Measurements from ENCODE around the gene EEF1A1.

GRCh38 chr6:73476723-73477122, 44.1 kb downstream of the EEF1A1 start:
- no peak for TF ChIP-seq SIN3A (IDR thresholded peaks at IDR 0.05; ENCODE audit: borderline replicate concordance, insufficient read depth, low read length)
- no peak for TF ChIP-seq TAF1 (IDR thresholded peaks at IDR 0.05; ENCODE audit: borderline replicate concordance, insufficient read depth, low read length)
- TF ChIP-seq REST (IDR thresholded peaks at IDR 0.05; ENCODE audit: insufficient read depth in 1 of 2, low read depth in 2 of 2, low read length in 2 of 2), result no peak
- TF ChIP-seq POLR2AphosphoS5 (IDR thresholded peaks at IDR 0.05; ENCODE audit: low read depth, low read length), result no peak
- no peak for TF ChIP-seq FOXP2 (optimal IDR thresholded peaks at IDR 0.05; ENCODE audit: borderline replicate concordance, extremely low read depth, extremely low read length, insufficient read depth)

All from PFSK-1 (cell line).